HG03135 (cell line): ENCODE results near the gene TMEM184A.
"Not testable (repeated sequence)": the region's sequence is repeated elsewhere in the genome, so short reads cannot be mapped to it uniquely, and the experiment has no call there.

Experiments
- ATAC-seq: cut with Tn5 transposase; IDR thresholded peaks from one replicate; pipeline ENCODE4 v1.9.1; 2021; ENCODE audit warnings: mild to moderate bottlenecking, moderate library complexity; ENCODE audit not compliant: unreplicated experiment

The TMEM184A gene

DNA sequence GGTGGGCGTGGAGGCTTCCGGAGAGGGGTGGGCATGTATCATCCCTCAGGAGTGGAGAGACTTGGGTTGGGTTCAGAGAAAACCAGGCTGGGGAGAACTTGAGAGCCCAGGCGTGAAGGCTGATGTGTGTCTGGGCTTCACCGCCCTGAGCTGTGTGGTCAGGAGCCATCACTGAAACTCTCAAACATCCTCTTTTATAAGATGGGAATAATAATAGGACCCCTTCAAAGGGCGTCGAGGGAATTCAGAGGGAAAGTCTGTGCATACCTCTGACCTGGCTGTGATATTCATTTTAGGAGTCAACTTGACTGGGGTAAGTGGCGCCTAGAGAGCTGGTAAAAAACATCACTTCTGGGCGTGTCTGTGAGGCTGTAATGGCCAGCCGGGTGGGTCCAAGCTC, 34.9 kb upstream of the TMEM184A start:
- ATAC-seq = no peak

DNA sequence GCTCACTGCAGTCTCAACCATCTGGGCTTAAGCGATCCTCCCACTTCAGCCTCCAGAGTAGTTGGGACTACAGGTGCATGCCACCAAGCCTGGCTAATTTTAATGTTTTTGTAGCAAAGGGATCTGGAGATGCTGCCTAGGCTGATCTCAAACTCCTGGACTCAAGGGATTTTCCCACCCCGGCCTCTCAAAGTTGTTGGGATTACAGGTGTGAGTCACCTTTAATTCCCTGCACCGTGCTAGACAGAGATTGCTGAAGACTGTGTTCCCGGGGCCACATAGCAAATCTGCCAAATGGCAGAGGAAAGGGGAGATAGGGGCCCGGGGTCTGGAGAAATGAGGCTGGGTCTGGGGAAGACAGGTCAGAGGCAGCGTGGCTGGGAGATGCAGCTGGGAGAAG, 34.5 kb upstream of the TMEM184A start:
- no peak for ATAC-seq

DNA sequence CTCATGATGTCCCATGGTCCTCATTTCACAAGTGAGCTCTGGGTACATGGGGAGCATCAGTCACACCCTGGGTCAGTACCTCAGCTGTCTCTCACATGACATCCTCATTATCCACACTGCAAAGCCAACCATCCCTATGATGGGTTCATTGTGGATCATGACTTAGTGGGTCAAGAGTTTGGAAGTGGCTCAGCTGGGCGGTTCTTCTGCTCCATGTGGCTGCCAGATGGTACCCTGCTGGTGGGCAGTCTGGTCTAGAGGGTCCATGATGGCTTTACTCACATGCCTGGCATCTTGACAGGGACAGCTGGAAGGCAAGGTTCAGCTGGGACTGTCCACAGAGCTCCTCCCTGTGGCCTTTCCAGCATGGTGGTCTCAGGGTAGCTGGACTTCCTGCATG, 33.0 kb upstream of the TMEM184A start:
- no peak for ATAC-seq

DNA sequence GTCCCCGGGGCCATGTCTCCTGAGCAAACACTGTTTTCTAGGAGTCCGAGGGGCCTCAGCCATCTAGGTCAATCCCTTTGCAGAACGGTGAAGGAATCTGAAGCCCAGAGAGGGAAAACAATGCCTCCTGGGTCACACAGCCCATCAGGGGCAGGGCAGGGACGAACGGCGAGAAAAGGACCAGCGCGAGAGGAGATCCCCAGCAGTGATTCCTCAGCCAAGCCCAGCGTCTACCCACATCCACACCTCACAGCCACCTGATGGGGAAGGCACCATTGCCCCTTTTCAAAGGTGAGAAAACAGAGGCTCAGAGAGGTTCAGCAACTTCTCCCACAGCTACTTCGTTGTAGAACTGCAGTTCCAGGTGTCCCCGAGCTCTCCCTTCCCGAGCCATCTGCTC, 31.7 kb upstream of the TMEM184A start:
- no peak for ATAC-seq

DNA sequence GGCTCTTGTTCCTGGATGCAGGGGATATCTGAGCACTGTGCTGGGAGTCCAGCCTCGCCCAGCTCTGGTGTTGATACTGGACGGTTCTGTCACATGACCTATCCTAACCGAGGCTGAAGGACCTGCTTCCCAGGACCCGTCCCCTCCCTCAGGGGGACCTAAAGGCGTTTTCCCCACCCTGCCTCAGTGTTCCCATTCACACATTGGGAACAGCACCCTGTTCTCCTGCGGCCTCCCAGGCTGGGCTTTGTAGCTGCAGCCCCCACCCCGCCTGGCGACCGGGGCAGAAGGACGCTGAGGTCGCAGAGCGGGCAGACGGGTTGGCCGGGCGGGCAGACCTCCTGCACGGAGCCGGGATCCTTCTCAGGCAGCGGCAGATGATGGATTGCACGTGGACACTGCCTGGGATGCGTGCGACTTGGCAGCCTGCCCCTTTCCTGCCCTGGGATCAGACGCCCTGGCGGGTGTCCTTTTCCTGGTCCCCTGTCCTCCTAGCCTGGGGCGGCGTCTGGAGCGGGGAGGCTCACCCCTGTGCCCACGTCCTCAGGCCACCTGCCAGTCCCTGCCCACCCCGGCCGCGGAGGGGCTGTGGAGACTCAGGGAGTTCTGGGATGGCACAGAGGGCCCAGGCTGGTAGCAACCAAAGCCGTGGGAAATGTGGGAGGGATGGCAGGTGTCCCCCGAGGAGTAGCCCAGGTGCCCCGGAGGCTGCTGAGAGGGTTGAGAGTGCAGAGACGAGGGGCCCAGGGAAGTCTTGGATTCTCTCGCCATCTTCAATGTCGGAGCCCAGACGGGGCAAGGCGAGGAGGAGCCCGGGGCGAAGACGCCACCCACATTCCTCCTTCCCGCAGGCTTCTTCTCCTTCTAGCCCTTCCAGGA, 31.1 kb upstream of the TMEM184A start:
- no peak for ATAC-seq

DNA sequence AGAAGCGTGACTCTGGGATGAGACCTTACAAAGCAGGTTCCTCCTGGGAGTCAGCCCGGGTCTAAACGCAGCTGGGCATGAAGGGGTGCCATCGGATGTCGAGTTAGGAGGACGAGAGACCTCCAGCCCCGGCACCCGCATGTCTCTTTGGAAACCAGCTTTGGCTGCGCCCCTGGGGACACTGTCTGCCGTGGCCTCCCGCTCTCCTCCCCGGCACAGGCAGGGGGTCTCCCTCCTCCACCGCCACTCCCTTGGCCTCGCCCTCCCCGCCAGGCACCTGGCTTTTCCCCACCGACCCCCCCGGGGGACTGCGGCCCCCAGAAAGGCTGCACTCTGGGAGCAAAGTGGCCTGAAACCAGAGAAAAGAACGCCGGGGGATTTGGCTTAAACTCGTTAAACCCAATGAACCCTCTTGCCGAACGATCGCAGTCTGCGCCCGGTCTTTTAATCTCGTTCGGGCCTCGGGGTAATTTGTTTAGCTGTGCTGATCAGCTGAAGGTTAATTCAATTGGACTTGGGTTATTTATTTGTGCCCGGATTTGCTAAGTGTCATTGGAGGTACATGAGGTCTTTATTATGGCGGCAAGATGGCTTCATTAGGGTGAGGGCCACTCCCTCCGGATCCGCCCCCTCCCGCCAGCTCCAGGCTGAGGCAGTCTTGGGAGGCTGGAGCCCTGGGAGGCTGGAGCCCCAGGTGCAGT, 30.3 kb upstream of the TMEM184A start:
- no peak for ATAC-seq

DNA sequence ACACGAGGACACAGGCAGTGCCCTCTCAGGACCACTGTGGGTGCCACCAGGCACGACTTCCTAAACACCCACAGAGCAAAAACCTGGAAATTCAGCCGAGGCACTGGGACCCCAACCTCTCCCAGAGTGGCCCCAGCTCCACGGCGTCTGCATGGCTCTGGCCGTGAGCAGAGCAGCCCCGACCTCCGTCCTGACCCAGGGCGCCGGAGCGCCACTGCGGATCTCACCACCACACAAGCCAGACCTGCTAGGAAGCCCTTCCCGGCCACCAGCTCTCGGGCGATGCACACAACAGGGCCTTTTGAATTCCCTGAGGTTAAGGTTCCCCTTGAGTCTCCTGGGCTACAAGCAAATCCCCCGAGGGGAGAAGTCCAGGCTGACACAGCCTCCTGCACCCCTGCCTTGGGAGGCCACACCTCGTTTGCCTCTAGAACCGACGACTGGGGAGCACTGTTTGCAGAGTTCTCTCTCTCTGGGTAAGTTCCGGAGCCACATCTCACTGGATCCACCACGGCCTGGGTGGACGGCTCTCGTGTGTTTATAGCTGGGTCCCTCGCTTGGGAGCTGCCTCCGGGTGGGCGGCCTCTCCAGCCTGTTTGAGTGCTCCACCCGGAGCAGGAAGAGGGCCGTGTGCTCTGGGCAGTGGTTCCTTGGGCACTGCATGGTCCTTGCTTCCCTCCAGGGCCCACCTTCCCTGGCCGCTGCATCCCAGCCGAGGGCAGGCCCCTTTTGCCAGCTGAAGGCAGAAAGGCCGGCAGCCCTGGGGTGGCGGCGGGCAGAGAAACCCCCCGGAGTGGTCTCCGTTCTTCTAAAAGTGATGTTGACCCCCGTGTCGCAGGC, 29.4 kb upstream of the TMEM184A start:
- ATAC-seq = no peak

DNA sequence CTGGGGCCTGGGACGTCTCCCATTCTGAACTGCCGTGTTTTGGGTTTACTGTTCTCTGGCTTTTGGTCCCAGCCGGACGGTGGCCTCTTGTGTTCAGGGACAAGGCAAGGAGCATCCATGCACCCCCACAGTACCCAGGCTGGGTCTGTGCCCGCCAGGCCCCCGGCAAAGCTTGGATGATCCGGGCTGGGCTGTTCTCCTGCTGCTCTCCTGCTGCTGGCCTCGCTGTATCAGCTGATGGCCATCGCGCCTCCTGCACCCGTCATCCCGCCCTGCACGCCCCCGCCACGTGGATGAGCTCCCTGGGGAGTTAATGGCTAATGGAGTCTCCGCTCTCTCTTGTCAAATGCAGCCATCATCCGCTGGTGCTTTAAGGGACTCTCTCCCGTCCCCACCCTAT, 28.7 kb upstream of the TMEM184A start:
- ATAC-seq = no peak

DNA sequence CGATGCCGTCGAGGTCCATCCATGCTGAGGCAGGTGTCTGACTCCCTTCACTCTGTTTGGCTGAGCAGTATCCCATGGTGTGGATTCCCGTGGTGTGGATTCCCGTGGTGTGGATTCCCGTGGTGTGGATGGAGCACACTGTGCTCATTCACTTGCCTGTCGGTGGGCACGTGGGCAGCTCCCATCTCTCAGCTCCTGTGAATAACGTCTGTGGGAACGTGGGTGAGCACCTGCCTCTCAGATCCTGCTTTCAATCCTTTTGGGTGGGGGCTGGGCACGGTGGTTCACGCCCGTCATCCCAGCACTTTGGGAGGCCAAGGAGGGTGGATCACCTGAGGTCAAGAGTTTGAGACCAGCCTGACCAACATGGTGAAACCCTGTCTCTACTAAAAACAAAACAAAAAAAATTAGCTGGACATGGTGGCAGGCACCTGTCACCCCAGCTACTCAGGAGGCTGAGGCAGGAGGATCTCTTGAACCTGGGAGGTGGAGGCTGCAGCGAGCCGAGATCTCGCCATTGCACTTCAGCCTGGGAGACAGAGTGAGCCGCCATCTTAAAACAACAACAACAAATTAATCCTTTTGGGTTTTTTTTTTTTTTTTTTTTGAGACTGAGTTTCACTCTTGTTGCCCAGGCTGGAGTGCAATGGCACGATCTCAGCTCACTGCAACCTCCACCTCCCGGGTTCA, 27.4 kb upstream of the TMEM184A start:
- ATAC-seq = not testable (repeated sequence)

DNA sequence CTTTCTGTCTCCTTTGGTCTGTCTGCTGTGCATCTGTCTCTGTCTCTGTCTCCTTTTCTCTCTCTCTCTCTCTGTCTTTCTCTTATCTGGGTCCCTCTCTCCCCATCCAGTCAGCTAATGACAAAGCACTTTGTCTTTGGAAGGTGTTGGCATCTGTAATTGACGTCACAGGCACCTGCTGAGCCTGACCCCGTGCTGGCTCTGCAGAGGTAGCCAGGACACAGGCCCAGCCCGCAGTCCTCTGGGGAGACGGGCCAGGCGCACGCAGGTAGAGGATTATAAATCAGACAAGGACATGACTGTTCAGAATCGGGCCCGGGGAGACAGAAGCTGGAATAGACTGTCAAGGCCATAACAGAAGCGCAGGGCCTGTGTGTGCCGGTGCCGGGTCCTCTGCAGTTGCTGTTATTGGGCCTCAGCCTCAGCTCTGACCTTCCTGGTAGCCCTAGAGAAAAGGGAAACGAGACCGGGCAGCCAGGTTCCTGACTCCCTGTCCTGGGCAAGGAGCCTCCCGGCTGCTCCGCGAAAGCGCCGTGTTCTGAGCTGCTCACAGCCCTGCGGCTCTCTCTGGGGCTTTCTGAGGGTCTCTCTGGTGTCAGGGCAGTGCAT, 24.5 kb upstream of the TMEM184A start:
- no peak for ATAC-seq

DNA sequence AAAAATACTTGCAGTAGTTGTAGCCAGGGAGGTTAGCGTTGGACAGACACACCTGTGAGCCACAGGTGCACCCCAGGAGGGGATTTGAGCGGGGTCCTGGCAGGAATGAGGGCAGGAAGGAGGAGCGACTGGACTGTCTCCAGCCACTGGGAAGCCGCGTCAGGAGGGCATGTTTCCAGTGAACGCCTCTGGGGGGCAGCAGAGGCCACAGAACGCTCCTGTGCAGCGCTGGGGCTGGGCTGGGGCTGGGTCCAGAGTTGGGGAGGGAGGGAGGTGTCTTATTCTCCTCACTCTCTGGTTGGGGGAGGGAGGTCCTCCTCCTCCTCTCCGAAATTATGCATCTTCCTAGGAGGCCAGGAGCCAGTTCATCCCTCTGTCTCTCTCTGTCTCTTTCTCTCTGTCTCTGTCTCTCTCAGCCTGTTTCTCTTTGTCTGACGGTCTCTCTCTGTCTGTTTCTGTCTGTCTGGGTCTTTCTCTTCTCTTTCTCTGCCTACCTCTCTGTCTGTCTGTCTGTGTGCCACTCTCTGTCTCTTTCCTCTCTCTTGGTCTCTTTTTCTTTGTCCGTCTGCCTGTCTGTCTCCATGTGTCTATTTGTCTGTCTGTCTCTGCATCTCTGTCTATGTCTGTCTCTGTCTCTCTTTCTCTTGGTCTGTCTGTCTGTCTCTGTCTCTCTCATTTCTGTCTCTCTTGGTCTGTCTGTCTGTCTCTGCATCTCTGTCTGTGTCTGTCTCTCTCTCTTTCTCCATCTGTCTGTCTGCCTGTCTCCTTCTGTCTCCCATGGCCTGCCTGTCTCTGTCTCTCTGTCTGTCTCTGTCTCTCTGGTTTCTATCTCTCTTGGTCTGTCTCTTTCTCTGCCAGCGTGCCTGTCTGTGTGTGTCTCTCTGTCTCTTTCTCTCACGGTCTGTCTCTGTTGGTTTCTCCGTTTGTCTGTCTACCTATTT, 23.7 kb upstream of the TMEM184A start:
- no peak for ATAC-seq

DNA sequence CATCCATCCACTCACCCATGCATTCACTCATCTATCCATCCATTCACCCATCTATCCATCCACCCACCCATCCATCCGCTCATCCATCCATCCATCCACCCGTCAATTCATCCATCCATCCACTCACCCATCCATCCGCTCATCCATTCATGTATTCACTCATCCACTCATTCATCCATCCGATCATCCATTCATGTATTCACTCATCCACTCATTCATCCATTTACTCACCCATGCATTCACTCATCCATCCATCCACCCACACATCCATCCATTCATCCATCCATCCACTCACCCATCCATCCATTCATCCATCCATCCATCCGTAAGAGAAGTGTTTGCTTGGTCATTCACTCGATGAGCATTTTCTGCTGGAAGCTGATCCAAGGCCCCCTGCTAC, 22.5 kb upstream of the TMEM184A start:
- no peak for ATAC-seq

DNA sequence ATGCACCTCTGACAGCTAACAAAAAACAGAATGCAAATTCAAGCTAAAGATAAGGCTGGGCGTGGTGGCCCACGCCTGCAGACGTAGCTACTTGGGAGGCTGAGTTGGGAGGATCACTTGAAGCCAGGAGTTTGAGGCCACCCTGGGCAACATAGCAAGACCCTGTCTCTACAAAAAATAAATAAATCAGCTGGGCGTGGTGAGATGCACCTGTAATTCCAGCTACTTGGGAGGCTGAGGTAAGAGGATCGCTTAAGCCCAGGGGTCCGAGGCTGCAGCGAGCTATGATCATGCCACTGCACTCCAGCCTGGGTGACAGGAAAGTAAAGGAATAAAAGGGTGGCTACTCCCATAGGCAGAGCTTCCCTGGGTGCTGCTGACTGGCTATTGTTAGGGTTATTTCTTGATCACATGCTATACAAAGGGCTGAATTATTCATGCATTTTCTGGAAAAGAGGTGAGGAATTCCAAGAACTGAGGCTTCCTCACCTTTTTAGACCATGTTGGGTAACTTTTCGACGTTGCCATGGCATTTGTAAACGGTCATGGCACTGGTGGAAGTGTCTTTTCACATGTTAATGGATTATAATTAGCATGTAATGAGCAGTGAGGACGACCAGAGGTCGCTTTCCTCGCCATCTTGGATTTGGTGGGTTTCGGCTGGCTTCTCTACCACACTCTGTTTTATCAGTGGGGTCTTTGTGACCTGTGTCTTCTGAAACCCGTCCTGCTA, 20.7 kb upstream of the TMEM184A start:
- no peak for ATAC-seq

DNA sequence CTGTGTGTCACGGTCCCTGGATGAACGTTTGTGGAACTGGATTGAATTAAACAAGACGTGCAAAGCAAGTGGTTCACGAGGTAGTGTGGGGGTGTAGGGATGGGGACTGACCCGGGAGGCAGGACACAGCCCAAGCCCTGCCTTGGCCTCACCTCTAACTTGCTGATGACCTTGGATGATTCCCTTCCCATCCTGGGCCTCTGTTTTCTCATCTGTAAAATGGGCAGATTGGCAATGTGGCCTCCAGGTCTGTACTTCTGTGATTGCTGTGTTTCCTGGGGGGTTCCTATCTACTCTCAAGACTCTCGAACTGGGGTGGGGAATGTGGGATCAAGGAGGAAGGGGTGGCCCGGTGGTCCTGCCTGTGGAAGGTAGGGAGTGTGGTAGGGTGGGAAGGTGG, 19.8 kb upstream of the TMEM184A start:
- ATAC-seq = no peak

DNA sequence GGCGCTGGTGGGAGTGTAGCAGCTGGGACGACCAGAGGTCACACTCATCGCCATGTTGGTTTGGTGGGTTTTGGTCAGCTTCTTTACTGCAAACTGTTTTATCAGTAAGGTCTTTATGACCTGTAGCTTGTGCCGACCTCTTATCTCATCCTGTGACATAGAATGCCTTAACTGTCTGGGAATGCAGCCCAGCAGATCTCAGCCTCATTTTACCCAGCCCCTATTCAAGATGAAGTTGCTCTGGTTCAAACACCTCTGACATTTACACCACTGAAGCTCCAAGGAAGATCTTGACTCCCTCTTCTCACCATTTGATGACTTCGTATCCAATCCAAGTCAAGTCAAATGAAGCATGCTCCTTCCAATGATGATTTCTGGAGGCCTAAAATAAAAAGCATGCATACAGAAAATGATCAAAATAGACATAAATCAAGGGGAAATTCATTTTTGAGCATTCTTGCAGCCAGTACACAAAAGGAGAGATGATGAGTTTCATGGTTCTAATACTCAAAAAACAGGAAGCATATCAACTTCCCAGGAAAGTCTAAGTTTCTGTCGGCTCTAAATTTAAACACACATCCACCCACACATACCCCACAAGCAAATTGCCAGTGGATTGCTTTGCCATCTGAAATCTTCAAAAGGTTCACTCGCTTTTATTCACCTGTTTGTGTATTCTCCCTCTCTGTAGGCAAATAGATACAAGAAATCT, 16.3 kb upstream of the TMEM184A start:
- ATAC-seq = no peak

DNA sequence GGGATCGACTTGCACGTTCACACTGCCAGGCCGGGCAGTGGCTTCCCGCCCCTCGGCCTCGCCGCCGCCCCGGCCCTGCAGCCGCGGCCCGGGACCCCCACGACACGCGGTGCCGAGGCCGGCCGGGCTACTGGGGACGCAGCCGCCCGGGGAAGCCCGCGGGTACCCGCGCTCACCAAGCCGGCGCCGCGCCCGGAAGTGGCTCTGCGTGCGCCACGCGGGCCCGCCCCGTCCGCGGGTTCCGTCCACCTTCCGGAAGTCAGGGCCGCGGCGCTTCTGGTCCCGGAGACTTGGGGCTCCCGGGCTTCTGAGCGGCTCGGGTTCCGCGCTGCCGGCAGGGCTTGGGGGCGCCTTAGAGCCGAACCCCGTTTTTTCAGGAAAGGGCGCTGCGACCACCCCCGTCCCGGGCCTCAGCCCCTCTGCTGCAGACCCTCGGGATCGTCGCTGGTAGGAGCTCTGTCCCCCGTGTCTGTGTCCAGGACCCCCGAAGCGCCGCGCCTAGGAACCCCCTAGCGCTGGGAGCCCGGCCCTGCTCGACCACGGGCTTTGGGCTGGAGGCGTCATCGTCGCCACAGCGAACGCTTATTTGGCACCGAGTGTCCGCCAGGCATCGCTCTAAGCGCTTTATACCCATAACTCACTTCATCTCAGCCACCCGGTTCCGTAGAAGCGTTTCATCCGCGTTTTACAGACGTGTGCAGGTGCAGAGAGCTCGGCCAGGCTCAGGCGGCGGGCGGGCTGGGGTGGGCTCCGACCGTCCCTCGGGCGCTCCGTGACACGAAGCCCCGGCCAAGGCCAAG, 14.0 kb upstream of the TMEM184A start, which contains the start of gene PSMG3:
Gene PSMG3, minus strand, starts transcription at position 200 of the 800 bp plus-strand sequence. CDS start 693 bp downstream, outside the sequence.
- ATAC-seq = peak; percentile 94

DNA sequence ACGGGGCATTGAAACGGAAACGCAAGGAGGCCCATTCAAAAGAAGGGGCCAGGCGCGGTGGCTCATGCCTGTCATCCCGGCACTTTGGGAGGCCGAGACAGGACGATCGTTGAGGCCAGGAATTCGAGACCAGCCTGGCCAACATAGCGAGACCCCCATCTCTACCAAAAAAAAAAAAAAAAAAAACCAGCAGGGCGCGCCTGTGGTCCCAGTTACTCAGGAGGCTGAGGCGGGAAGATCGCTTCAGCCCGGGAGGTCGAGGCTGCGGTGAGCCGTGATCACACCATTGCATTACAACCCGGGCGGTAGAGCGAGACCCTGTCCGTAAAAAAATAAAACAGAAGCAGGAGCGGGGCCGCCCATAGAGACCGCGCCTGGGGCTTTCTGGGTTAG, 13.4 kb upstream of the TMEM184A start:
- ATAC-seq = no peak
